Progenitor cell of endocrine pancreas (in vitro differentiated cells): Measurements from ENCODE around the gene SCNN1B. TPM values are rescaled to one million over a fixed set of nuclear protein-coding genes. Genes with fewer than 3 reads are reported as not detected.

Experiments
- DNase-seq: peaks from one replicate; pipeline ENCODE4 v3.0.0; 2021; ENCODE audit warnings: low spot score; ENCODE audit not compliant: unreplicated experiment
- H3K27ac Mint-ChIP-seq: 2 replicates; pipeline ENCODE4 v1.8.0; 2021; ENCODE audit warnings: mild to moderate bottlenecking, moderate library complexity, mixed read lengths
- H3K27me3 Mint-ChIP-seq: 2 replicates; pipeline ENCODE4 v1.8.0; 2021; ENCODE audit warnings: mixed read lengths
- H3K36me3 Mint-ChIP-seq: 2 replicates; pipeline ENCODE4 v1.8.0; 2022; ENCODE audit warnings: mixed read lengths; ENCODE audit not compliant: insufficient read depth
- H3K4me1 Mint-ChIP-seq: 2 replicates; pipeline ENCODE4 v1.8.0; 2021; ENCODE audit warnings: low read depth, mixed read lengths
- H3K4me3 Mint-ChIP-seq: 2 replicates; pipeline ENCODE4 v1.8.0; 2021; ENCODE audit warnings: low read depth, mild to moderate bottlenecking, moderate library complexity, mixed read lengths
- H3K9me3 Mint-ChIP-seq: 2 replicates; pipeline ENCODE4 v1.8.0; 2021; ENCODE audit warnings: low read depth, mixed read lengths
- total RNA-seq: library from RNA; stranded (reverse); gene quantifications from 2 replicates; pipeline ENCODE4 v1.2.1, GENCODE V29; 2021
- TF ChIP-seq, protein P1 (sequence below): fragments of 200-600 bp; sonication (generic); IDR thresholded peaks from one replicate; pipeline ENCODE4 v1.5.0; 2021; ENCODE audit warnings: antibody characterized with exemption, mild to moderate bottlenecking; ENCODE audit not compliant: unreplicated experiment

SCNN1B gene
- total RNA-seq, 1 donor from 2014 or later: not detected

DNA sequence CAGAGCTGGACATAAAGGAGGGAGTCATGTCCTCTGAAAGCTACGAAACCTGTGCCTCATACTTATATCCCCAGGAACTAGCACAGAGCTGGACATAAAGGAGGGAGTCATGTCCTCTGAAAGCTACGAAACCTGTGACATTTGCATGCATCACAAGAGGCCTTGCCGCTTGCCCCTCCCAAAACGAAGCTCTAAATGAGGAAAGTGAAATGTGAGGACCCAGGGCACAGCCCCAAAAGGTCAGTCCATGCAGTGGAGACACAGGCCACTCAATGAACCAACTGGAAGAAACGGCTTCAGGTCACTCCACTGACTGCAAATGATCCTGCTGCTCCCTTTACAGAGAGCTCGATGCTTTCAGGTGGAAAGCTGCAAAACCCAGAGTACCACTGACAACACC, 112.6 kb downstream of the SCNN1B start:
- H3K36me3 Mint-ChIP-seq: peaks cover 6% of the 10 kb centered on the region

DNA sequence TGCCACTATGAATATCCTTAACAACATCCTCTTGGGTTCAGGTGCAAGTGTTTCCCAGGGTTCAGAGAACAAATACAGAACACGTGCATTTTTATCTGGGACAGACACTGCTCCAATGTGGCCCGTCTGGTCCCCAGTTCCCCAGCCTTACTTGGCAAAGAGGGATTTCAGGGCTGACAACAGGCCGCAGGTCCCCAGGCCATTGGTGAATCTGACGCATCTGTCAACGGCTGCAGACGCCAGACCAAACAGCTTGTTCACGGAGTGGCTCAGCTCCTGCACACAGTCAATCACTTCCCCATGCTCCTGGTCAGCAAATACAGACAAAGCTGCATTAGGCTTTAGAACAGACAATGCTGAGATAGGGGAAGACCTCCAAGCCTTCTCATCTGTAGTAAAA, 114.7 kb downstream of the SCNN1B start:
- H3K27ac Mint-ChIP-seq: no peak overlapping the region
- H3K4me1 Mint-ChIP-seq: no peaks in the 10 kb centered on the region
- no peak for DNase-seq
- peaks cover 10% of the 10 kb centered on the region for H3K36me3 Mint-ChIP-seq
- H3K9me3 Mint-ChIP-seq: no peaks in the 10 kb centered on the region
- no peak overlapping the region for H3K4me3 Mint-ChIP-seq
- H3K27me3 Mint-ChIP-seq: no peaks in the 10 kb centered on the region
- TF ChIP-seq, protein P1, sequence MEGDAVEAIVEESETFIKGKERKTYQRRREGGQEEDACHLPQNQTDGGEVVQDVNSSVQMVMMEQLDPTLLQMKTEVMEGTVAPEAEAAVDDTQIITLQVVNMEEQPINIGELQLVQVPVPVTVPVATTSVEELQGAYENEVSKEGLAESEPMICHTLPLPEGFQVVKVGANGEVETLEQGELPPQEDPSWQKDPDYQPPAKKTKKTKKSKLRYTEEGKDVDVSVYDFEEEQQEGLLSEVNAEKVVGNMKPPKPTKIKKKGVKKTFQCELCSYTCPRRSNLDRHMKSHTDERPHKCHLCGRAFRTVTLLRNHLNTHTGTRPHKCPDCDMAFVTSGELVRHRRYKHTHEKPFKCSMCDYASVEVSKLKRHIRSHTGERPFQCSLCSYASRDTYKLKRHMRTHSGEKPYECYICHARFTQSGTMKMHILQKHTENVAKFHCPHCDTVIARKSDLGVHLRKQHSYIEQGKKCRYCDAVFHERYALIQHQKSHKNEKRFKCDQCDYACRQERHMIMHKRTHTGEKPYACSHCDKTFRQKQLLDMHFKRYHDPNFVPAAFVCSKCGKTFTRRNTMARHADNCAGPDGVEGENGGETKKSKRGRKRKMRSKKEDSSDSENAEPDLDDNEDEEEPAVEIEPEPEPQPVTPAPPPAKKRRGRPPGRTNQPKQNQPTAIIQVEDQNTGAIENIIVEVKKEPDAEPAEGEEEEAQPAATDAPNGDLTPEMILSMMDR: no peak

More for the DNA sequence above, 112.6 kb downstream of the SCNN1B start:
- no peak overlapping the region for H3K27ac Mint-ChIP-seq
- no peaks in the 10 kb centered on the region for H3K4me1 Mint-ChIP-seq
- TF ChIP-seq, protein P1: no peak
- H3K4me3 Mint-ChIP-seq: no peak overlapping the region
- H3K27me3 Mint-ChIP-seq: no peaks in the 10 kb centered on the region
- no peak for DNase-seq
- no peaks in the 10 kb centered on the region for H3K9me3 Mint-ChIP-seq

DNA sequence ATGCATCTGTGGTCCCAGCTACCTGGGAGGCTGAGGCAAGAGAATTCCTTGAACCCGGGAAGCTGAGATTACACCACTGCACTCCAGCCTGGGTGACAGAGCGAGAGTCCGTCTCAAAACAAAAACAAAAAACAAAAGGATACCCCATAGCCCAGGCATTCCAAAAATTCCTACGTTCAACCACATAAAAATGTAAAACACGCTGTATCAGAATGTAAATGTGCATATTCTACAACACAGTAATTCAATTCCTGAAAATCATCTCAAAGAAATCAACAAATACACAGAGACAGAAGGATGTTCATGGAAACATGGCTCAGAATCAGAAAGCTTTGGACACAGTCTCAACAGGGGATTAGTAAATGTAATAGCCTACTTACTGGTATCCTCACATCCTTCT, 117.9 kb downstream of the SCNN1B start:
- peaks cover 9% of the 10 kb centered on the region for H3K36me3 Mint-ChIP-seq
- no peaks in the 10 kb centered on the region for H3K4me1 Mint-ChIP-seq
- H3K4me3 Mint-ChIP-seq: no peak overlapping the region
- no peaks in the 10 kb centered on the region for H3K9me3 Mint-ChIP-seq
- no peak overlapping the region for H3K27ac Mint-ChIP-seq
- no peak for DNase-seq
- H3K27me3 Mint-ChIP-seq: no peaks in the 10 kb centered on the region
- TF ChIP-seq, protein P1: no peak

DNA sequence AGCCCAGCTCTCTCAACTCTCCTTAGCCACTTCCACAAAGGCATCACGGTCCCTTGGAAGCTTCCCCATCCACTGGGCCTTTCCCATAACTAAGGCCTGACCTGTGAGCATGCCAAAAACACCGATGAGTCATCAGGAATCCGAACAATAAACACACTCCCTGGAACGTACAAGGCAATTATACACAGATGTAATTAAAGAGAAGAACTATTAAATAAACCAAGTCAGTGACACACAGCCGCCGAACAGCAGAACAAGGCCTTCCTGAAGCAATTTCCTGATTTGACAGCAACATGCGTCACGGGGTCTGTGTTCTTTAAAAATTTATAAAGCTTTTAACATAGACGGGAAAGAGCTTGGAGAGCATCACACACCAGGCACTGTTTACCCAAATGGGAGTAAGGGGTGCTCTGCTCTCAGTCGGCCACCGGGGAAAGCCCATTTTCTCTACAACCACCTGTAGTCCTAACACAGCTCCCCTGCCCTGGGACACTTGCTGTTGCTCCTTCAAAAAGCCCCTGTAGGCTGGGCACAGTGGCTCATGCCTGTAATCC, 121.5 kb downstream of the SCNN1B start:
- TF ChIP-seq, protein P1: no peak
- no peak overlapping the region for H3K4me3 Mint-ChIP-seq
- no peak overlapping the region for H3K27ac Mint-ChIP-seq
- H3K4me1 Mint-ChIP-seq: no peaks in the 10 kb centered on the region
- no peaks in the 10 kb centered on the region for H3K9me3 Mint-ChIP-seq
- peaks cover 10% of the 10 kb centered on the region for H3K36me3 Mint-ChIP-seq
- no peaks in the 10 kb centered on the region for H3K27me3 Mint-ChIP-seq
- DNase-seq: no peak

DNA sequence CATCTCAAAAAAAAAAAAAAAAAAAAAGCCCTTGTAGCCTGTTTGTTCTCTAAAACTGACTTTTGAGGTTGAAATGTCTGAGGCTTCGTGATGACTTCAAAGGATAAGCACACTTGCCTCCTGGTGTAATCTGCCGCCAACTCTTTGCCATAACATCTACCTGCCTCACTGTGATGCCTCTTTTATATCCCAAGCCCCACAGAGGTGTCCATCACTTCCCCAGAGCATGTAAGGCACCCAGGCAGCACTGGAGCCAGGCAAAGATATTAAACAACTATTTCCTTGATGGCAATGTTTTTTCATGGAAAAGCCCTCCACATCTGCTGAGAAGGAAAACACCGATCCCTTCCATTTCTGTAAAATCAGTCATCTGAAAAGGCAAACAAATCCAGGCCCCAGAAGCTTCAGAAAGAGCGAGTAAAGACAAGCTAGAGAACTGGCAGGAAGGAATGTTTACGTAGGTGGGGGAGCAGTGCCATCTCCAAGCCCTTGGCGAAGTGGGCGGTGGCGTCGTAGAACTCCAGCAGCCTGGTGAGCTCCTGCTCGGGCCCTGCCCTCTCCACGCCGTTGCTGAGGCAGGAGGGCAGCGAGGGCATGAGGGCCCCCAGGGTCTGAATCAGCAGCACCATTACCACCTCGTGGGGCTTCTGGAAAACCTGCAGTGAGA, 122.3 kb downstream of the SCNN1B start:
- TF ChIP-seq, protein P1: no peak
- H3K27ac Mint-ChIP-seq: no peak overlapping the region
- no peak for DNase-seq
- no peak overlapping the region for H3K4me3 Mint-ChIP-seq
- H3K4me1 Mint-ChIP-seq: no peaks in the 10 kb centered on the region
- no peaks in the 10 kb centered on the region for H3K9me3 Mint-ChIP-seq
- peaks cover 10% of the 10 kb centered on the region for H3K36me3 Mint-ChIP-seq
- H3K27me3 Mint-ChIP-seq: no peaks in the 10 kb centered on the region
